IPS DF 6.9 (cell line): ENCODE measurements around the gene SMIM3.
"Not testable (repeated sequence)": the region's sequence is repeated elsewhere in the genome, so short reads cannot be mapped to it uniquely, and the experiment has no call there.

ENCODE experiments used
- DNase-seq: peaks from one replicate; pipeline ENCODE4 v3.0.0-alpha.2; 2013; ENCODE audit warnings: low read depth, low spot score
- H3K27ac ChIP-seq: one replicate; pipeline ENCODE4 v1.5.1; 2013; ENCODE audit warnings: low read length, control low read depth
- H3K27me3 ChIP-seq: 2 replicates; pipeline ENCODE4 v1.6.1; 2013; ENCODE audit warnings: mild to moderate bottlenecking, low read length; ENCODE audit not compliant: control insufficient read depth, insufficient read depth
- H3K36me3 ChIP-seq: 2 replicates; pipeline ENCODE4 v1.6.1; 2013; ENCODE audit warnings: low read length; ENCODE audit not compliant: control insufficient read depth, insufficient read depth
- H3K4me1 ChIP-seq: 2 replicates; pipeline ENCODE4 v1.6.1; 2013; ENCODE audit warnings: low read length; ENCODE audit not compliant: control insufficient read depth, insufficient read depth
- H3K4me3 ChIP-seq: 2 replicates; pipeline ENCODE4 v1.5.1; 2013; ENCODE audit warnings: mild to moderate bottlenecking, low read length
- H3K9me3 ChIP-seq: 2 replicates; pipeline ENCODE4 v1.6.1; 2013; ENCODE audit warnings: low read length, inconsistent platforms; ENCODE audit not compliant: control insufficient read depth, insufficient read depth
- WGBS: extraction: QIAGEN DNeasy Blood & Tissue Kit; methylation state at CpG from one replicate; pipeline ENCODE4 v1.1.7; 2013; ENCODE audit warnings: mixed read lengths, missing lambda C conversion rate; ENCODE audit not compliant: insufficient read length, insufficient coverage; 5-methylcytosine and 5-hydroxymethylcytosine counted together

SMIM3 gene

DNA sequence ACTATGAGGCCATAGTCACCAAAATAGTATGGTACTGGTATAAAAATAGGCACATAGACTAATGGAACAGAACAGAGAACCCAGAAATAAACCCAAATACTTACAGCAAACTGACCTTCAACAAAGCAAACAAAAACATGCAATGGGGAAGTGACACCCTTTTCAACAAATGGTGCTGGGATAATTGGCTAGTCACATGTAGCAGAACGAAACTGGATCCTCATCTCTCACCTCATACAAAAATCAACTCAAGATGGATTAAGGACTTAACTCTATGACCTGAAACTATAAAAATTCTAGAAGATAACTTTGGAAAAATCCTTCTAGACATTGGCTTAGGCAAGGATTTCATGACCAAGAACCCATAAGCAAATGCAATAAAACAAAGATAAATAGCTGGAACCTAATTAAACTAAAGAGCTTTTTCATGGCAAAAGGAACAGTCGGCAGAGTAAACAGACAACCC is 14.9 kb downstream of the SMIM3 start:
- H3K27me3 ChIP-seq, H3K4me3 ChIP-seq, H3K4me1 ChIP-seq, DNase-seq, H3K27ac ChIP-seq, H3K9me3 ChIP-seq, H3K36me3 ChIP-seq: not testable (repeated sequence)
- no CpG with 5 or more reads among the region's 2 CpGs for whole genome bisulfite sequencing

- Histone ChIP-seq H3K9me3 (no peaks in the 10 kb centered on the region), H3K27me3 (no peaks in the 10 kb centered on the region), H3K4me1 (no peaks in the 10 kb centered on the region), H3K36me3 (no peaks in the 10 kb centered on the region), H3K4me3 (no peak overlapping the region), H3K27ac (no peak overlapping the region)
- no peak for DNase-seq
- WGBS: no CpG with 5 or more reads among the region's 2 CpGs
Observed at GRCh38 chr5:150794927-150795326, 16.4 kb downstream of the SMIM3 start.

DNA sequence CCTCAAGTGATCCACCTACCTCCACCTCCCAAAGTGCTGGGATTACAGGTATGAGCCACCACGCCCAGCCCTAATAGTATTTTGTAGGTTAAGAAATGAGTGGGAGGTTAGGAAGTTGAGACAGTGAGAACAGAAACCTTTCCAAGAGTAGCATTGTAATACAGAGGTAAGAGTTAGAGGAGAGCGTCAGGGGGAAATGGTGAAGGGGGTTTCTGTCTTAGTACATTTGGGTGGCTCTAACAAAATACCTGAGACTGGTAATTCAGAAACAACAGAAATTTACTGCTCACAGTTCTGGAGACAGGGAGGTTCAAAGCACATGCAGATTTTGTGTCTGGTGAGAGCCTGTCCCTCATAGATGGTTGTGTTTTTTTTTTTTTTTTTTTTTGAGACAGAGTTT is 18.8 kb downstream of the SMIM3 start:
- DNase-seq: no peak
- Histone ChIP-seq H3K27ac (no peak overlapping the region), H3K9me3 (no peaks in the 10 kb centered on the region), H3K4me1 (no peaks in the 10 kb centered on the region), H3K4me3 (no peak overlapping the region), H3K27me3 (no peaks in the 10 kb centered on the region), H3K36me3 (no peaks in the 10 kb centered on the region)
- WGBS: no CpG with 5 or more reads among the region's 2 CpGs

DNA sequence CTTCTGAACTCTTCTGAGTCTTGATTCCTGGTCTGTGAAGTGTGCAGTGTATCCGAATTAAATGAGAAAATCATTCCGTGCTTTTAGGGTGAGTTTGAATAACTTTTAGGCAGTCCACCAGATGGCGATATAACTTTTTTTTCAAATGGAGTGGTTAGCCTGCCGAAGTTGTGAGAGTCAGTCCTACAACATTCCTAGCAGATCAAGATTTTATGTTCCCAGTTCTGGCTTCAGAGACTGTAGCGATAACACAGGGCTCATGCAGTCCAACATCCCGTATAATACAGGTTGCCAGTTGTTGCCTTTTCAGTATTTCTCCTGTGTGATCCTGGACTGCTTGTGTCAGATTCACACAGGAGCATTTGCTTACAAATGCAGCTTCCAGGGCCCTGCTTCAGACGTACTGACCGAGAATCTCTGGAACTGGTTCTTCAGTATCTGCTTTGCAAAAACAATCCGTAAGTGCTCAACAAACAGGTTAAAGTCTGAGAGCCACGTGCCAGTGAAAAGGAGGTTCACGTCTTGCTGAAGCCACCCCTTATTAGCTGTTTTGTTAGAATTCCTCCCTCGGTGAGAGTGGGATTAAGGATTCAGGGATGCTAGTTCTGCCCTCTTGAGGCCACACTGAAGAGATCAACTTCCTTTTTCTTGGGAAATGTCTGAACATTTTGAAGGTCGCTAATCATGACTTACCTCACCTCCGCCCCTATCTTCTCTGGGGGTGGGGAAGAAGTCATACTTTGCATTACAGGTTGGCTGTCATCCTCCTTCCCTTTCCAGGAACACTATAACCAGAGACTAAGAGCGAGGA is 22.8 kb downstream of the SMIM3 start:
- no peak overlapping the region for H3K27ac ChIP-seq
- no CpG with 5 or more reads among the region's 15 CpGs for WGBS
- peak overlapping the region; percentile 48; the same call in 1 of the 2 replicates for H3K4me3 ChIP-seq
- no peaks in the 10 kb centered on the region for H3K27me3 ChIP-seq
- DNase-seq: no peak
- H3K36me3 ChIP-seq: no peaks in the 10 kb centered on the region
- H3K4me1 ChIP-seq: no peaks in the 10 kb centered on the region
- no peaks in the 10 kb centered on the region for H3K9me3 ChIP-seq

GRCh38 chr5:150804388-150804787 is 25.8 kb downstream of the SMIM3 start:
- DNase-seq: no peak
- no peaks in the 10 kb centered on the region for H3K27me3 ChIP-seq
- no peak overlapping the region for H3K27ac ChIP-seq
- WGBS: no CpG with 5 or more reads among the region's 6 CpGs
- H3K4me3 ChIP-seq: no peak overlapping the region
- H3K4me1 ChIP-seq: no peaks in the 10 kb centered on the region
- no peaks in the 10 kb centered on the region for H3K36me3 ChIP-seq
- no peaks in the 10 kb centered on the region for H3K9me3 ChIP-seq

DNA sequence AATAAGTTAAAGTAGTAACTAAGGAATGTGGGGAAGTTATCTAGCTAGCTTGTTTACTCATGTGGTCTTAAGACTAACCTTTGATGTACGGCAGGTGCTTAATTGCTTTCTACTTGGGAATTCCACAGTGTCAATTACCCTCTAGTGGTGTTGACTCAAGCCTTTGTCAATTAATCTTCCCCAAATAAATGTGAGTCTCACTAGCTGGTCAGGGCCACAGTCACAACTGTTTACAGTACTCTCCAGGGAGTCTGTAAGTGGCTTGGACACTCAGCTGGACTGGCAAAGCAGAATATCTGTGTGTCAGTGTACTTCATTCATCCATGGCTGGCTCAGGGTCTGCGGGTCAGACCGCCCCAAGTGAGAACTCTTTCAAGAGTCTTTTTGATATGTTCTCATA is 30.8 kb downstream of the SMIM3 start:
- Histone ChIP-seq H3K4me1 (no peaks in the 10 kb centered on the region), H3K4me3 (no peak overlapping the region), H3K27ac (no peak overlapping the region), H3K36me3 (no peaks in the 10 kb centered on the region), H3K27me3 (no peaks in the 10 kb centered on the region), H3K9me3 (no peaks in the 10 kb centered on the region)
- WGBS: no CpG with 5 or more reads among the region's 3 CpGs
- no peak for DNase-seq

DNA sequence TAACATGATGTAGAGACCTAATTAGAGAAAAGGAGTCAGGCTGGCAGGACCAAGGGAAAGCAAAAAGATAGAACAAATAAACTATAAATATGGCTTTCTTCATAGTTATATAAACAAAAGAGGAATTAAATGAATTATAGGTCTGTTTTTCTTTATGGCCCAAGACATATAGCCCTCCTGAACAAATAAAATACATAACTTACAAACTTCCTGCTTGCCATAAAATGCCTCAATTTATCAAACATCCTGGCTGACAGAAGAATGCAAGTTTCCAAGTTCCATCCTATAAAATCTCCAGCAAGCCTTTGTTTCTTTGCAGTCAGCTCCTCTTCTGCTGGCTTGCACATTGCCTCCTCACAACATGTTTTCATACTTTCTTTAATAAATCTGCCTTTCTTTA is 36.5 kb downstream of the SMIM3 start:
- Histone ChIP-seq H3K36me3 (no peaks in the 10 kb centered on the region), H3K4me1 (no peaks in the 10 kb centered on the region), H3K9me3 (no peaks in the 10 kb centered on the region), H3K27me3 (no peaks in the 10 kb centered on the region), H3K4me3 (no peak overlapping the region), H3K27ac (no peak overlapping the region)
- no peak for DNase-seq

DNA sequence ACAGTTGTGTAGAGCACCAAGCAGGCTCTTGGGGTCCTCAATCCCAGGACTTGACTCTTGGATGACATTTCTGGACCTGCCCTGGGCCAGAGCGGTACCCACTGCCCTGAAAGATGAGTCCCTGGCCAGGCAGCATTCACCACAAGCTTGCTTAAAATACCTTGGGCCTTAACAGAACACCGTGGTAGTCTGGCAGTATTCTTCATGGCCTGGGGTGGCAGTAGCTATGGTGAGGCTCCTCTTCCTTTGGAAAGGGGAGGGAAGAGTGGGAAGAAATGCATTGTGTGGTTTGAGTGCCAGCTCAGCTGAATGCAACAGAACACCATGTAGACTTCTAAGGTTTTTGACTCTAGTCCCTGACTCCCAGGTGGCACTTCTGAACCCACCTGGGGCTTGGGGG is 38.4 kb downstream of the SMIM3 start:
- H3K36me3 ChIP-seq: no peaks in the 10 kb centered on the region

DNA sequence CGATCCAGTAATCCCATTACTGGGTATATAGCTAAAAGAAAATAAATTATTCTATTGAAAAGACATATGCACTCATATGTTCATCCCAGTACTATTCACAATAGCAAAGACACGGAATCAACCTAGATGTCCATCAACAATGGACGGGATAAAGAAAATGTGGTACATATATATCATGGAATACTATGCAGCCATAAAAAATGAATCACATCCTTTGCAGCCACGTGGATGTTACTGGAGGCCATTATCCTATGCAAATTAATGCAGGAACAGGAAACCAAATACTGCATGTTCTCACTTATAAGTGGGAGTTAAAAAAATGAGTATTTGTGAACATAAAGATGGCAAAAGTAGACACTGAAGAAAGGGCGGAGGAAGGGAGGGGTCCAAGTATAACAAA is 51.2 kb downstream of the SMIM3 start:
- no peak for DNase-seq
- H3K4me3 ChIP-seq: no peak overlapping the region
- WGBS: no CpG with 5 or more reads among the region's 5 CpGs
- no peaks in the 10 kb centered on the region; the same call in 1 of the 2 replicates for H3K9me3 ChIP-seq
- H3K27me3 ChIP-seq: no peaks in the 10 kb centered on the region
- H3K27ac ChIP-seq: no peak overlapping the region
- no peaks in the 10 kb centered on the region for H3K4me1 ChIP-seq
- H3K36me3 ChIP-seq: no peaks in the 10 kb centered on the region

More for the DNA sequence above, 38.4 kb downstream of the SMIM3 start:
- Histone ChIP-seq H3K4me3 (no peak overlapping the region), H3K27ac (no peak overlapping the region), H3K9me3 (no peaks in the 10 kb centered on the region), H3K27me3 (no peaks in the 10 kb centered on the region), H3K4me1 (no peaks in the 10 kb centered on the region)
- no peak for DNase-seq
- WGBS: no CpG with 5 or more reads among the region's 2 CpGs

- not testable (repeated sequence) for H3K36me3 ChIP-seq, DNase-seq, H3K9me3 ChIP-seq, H3K27me3 ChIP-seq, H3K4me3 ChIP-seq, H3K27ac ChIP-seq, H3K4me1 ChIP-seq
- no CpG with 5 or more reads among the region's 3 CpGs for WGBS
Observed at GRCh38 chr5:150831821-150832220, 53.3 kb downstream of the SMIM3 start.

DNA sequence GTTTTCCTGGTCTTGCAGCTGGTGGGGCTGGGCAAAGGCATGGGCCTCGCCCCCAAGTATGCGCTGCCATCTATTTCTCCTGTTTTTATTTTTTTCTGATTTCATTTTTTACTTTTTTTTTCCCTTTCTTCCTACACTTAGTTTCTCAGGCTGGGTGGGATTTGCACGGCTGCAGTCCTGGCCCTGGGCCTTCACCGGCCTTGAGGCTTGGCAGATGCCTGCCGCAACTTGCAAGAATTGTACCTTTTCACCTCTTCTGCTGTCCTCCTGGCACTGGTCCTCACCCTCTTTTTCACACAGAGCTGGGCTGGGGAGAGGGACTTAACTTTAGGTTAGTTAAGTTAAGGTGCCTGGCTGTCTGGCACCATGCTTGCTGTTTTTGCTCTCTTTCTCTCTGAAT is 57.5 kb downstream of the SMIM3 start:
- Histone ChIP-seq H3K36me3 (no peaks in the 10 kb centered on the region), H3K9me3 (no peaks in the 10 kb centered on the region; the same call in 1 of the 2 replicates), H3K4me3 (no peak overlapping the region), H3K4me1 (no peaks in the 10 kb centered on the region), H3K27ac (no peak overlapping the region), H3K27me3 (no peaks in the 10 kb centered on the region)
- DNase-seq: no peak
- no CpG with 5 or more reads among the region's 5 CpGs for WGBS
